NCI-H1092 treated with DMSO at 0.1 percent for 48 hours (cell line): ENCODE measurements around the gene SLC35G1.

ENCODE experiments used
- DNase-seq: peaks from one replicate; lab custom pipeline; 2025; lab: John Stamatoyannopoulos, UW

SLC35G1 gene

GRCh38 chr10:93951905-93952304 lies 58.1 kb downstream of the SLC35G1 start:
- DNase-seq: no peak
